HCT116 (cell line): ENCODE data around the gene TBC1D22B. TPM values are rescaled to one million over a fixed set of nuclear protein-coding genes. Genes with fewer than 3 reads are reported as not detected.

Experiments used
- ATAC-seq: fragments of 200-7000 bp; cut with Tn5 transposase; 2 replicates; pipeline ENCODE4 v1.9.1; 2020; ENCODE audit warnings: mild to moderate bottlenecking, moderate library complexity
- BruUV-seq: library from RNA; stranded (reverse); fragments of 400-500 nt; replicated peaks from 2 replicates; lab custom pipeline; 2021; lab: Mats Ljungman, UMichigan
- CTCF ChIA-PET: fragments of 300-600 bp; sonication (Branson Sonifier 250); formaldehyde crosslinking; loops from one replicate; lab custom pipeline; 2021; ENCODE audit warnings: antibody characterized with exemption; lab: Charles Lee
- POLR2A ChIA-PET: fragments of 300-600, 350-600 bp; sonication (Branson Sonifier 250); formaldehyde crosslinking; loops from one replicate; lab custom pipeline; 2021; ENCODE audit warnings: antibody characterized with exemption; lab: Charles Lee
- RAD21 ChIA-PET, 2 experiments: fragments of 300-600 bp; sonication (Branson Sonifier 250); formaldehyde crosslinking; loops; one replicate each; lab custom pipeline; 2023; ENCODE audit warnings: low total read pairs in 2 of 2; ENCODE audit not compliant: uncharacterized antibody in 2 of 2, unreplicated experiment in 2 of 2, low non-redundant PET in 1 of 2; lab: Charles Lee
- DNase-seq: peaks from one replicate; pipeline ENCODE4 v3.0.0-alpha.2; 2010; ENCODE audit warnings: low read depth, low spot score
- H2AFZ ChIP-seq: fragments of 200-600 bp; shearing (Covaris generic), sonication (generic); 2 replicates; pipeline ENCODE4 v1.6.1; 2017; ENCODE audit warnings: low read depth, mixed run types, mixed read lengths, antibody characterized with exemption, low read length; ENCODE audit not compliant: poor library complexity, severe bottlenecking
- H3K27ac ChIP-seq: 2 replicates; pipeline ENCODE4 v1.5.1; 2012; ENCODE audit warnings: low read depth, low read length
- H3K27me3 ChIP-seq: fragments of 200-600 bp; sonication (generic); 2 replicates; pipeline ENCODE4 v1.6.1; 2016; ENCODE audit warnings: mixed run types, low read length, mixed read lengths; ENCODE audit not compliant: insufficient read depth
- H3K36me3 ChIP-seq, 2 experiments: fragments of 200-500 bp in 1 of 2; fragments of 200-600 bp in 1 of 2; sonication (Bioruptor generic) in 1 of 2; sonication (generic) in 1 of 2; 2 replicates each; pipeline versions ENCODE4 v1.5.1 to v1.6.1; 2014 to 2016; ENCODE audit warnings: low read length in 2 of 2, inconsistent platforms in 1 of 2, mixed read lengths in 1 of 2, mixed run types in 1 of 2; ENCODE audit not compliant: insufficient read depth in 2 of 2, control insufficient read depth in 1 of 2
- H3K4me1 ChIP-seq, 2 experiments: fragments of 200-600 bp in 1 of 2; sonication (generic) in 1 of 2; 2 replicates each; pipeline versions ENCODE4 v1.5.1 to v1.6.1; 2012 to 2017; ENCODE audit warnings: low read length in 2 of 2, inconsistent platforms in 1 of 2, mild to moderate bottlenecking in 1 of 2, mixed read lengths in 1 of 2, mixed run types in 1 of 2, moderate library complexity in 1 of 2; ENCODE audit not compliant: insufficient read depth in 2 of 2, control insufficient read depth in 1 of 2
- H3K4me2 ChIP-seq: fragments of 200-600 bp; sonication (generic); 2 replicates; pipeline ENCODE4 v1.6.1; 2017; ENCODE audit warnings: mixed run types, low read length, mixed read lengths
- H3K4me3 ChIP-seq, 2 experiments: fragments of 200-600 bp in 1 of 2; sonication (generic) in 1 of 2; replicated peaks in 1 of 2; 2 replicates each; pipeline ENCODE4 v1.5.1; 2011 to 2016; ENCODE audit warnings: low read length in 2 of 2, control low read depth in 1 of 2, low read depth in 1 of 2, mild to moderate bottlenecking in 1 of 2, mixed read lengths in 1 of 2, mixed run types in 1 of 2
- H3K79me2 ChIP-seq: fragments of 200-600 bp; sonication (generic); 2 replicates; pipeline ENCODE4 v1.6.1; 2017; ENCODE audit warnings: mild to moderate bottlenecking, mixed run types, low read length, moderate library complexity, mixed read lengths; ENCODE audit not compliant: insufficient read depth
- H3K9ac ChIP-seq: fragments of 200-600 bp; sonication (generic); 2 replicates; pipeline ENCODE4 v1.6.1; 2016; ENCODE audit warnings: low read length, mixed read lengths
- H3K9me2 ChIP-seq: fragments of 200-600 bp; sonication (generic), shearing (Covaris generic); 2 replicates; pipeline ENCODE4 v1.6.1; 2017; ENCODE audit warnings: mixed run types, mild to moderate bottlenecking, moderate library complexity; ENCODE audit not compliant: insufficient read depth
- H3K9me3 ChIP-seq, 2 experiments: fragments of 200-500 bp in 1 of 2; fragments of 200-600 bp in 1 of 2; sonication (Bioruptor generic) in 1 of 2; sonication (generic) in 1 of 2; 2 replicates each; pipeline ENCODE4 v1.6.1; 2014 to 2017; ENCODE audit warnings: low read length in 2 of 2, mixed read lengths in 2 of 2, inconsistent platforms in 1 of 2, low read depth in 1 of 2, mild to moderate bottlenecking in 1 of 2, mixed run types in 1 of 2, moderate library complexity in 1 of 2; ENCODE audit not compliant: control insufficient read depth in 1 of 2, insufficient read depth in 1 of 2
- H4K20me1 ChIP-seq: fragments of 200-600 bp; sonication (generic), shearing (Covaris generic); 2 replicates; pipeline ENCODE4 v1.6.1; 2017; ENCODE audit warnings: mixed run types, mild to moderate bottlenecking, moderate library complexity; ENCODE audit not compliant: insufficient read depth
- CBX3 ChIP-seq: IDR thresholded peaks from 2 replicates; pipeline ENCODE4 v1.6.1; 2012; ENCODE audit warnings: low read depth
- EGR1 ChIP-seq: IDR thresholded peaks from 2 replicates; pipeline ENCODE4 v1.6.1; 2012; ENCODE audit warnings: low read depth
- EZH2phosphoT487 ChIP-seq: fragments of 200-600 bp; IDR thresholded peaks from 2 replicates; pipeline ENCODE4 v1.6.1; 2018; ENCODE audit warnings: antibody characterized with exemption, borderline replicate concordance
- POLR2A ChIP-seq: IDR thresholded peaks from 2 replicates; pipeline ENCODE4 v1.7.0; 2011; ENCODE audit warnings: borderline replicate concordance; ENCODE audit not compliant: insufficient read depth, insufficient read length; ENCODE audit errors: extremely low read depth
- POLR2AphosphoS5 ChIP-seq: IDR thresholded peaks from 2 replicates; pipeline ENCODE4 v1.6.1; 2011; ENCODE audit warnings: mild to moderate bottlenecking, low read depth, low read length, moderate library complexity
- RAD21 ChIP-seq: IDR thresholded peaks from 2 replicates; pipeline ENCODE4 v1.6.1; 2012; ENCODE audit warnings: low read depth, mild to moderate bottlenecking
- SP1 ChIP-seq: IDR thresholded peaks from 2 replicates; pipeline ENCODE4 v1.6.1; 2012; ENCODE audit warnings: low read depth
- YY1 ChIP-seq: IDR thresholded peaks from 2 replicates; pipeline ENCODE4 v1.6.1; 2011; ENCODE audit warnings: low read length, low read depth, moderate library complexity, mild to moderate bottlenecking; ENCODE audit not compliant: insufficient replicate concordance; ENCODE audit errors: extremely low read depth
- intact Hi-C: fragments of 100-400 bp; cut with micrococcal nuclease; formaldehyde crosslinking; loops from 2 replicates; pipeline ENCODE4 v1.10.0; 2022
- total RNA-seq: library from RNA; stranded (reverse); gene quantifications from one replicate; pipeline ENCODE4 v1.2.1, GENCODE V29; 2021; ENCODE audit not compliant: unreplicated experiment
- TF ChIP-seq, protein P1 (sequence below), 3 experiments: fragments of 200-600 bp in 1 of 3; sonication (generic) in 1 of 3; IDR thresholded peaks in 2 of 3; conservative IDR thresholded peaks in 1 of 3; 2 replicates each; pipeline ENCODE4 v1.5.1; 2012 to 2017; ENCODE audit warnings: low read depth in 2 of 3, low read length in 2 of 3, antibody characterized with exemption in 1 of 3, borderline replicate concordance in 1 of 3, control low read depth in 1 of 3, mild to moderate bottlenecking in 1 of 3, mixed read lengths in 1 of 3, mixed run types in 1 of 3, moderate library complexity in 1 of 3; ENCODE audit not compliant: insufficient read depth in 1 of 3
- TF ChIP-seq, protein P2 (sequence below): IDR thresholded peaks from 2 replicates; pipeline ENCODE4 v1.6.1; 2011; ENCODE audit warnings: mild to moderate bottlenecking, low read length, moderate library complexity; ENCODE audit not compliant: insufficient replicate concordance; ENCODE audit errors: extremely low read depth
- TF ChIP-seq, protein P3 (sequence below): IDR thresholded peaks from 2 replicates; pipeline ENCODE4 v1.6.1; 2012; ENCODE audit warnings: low read depth

Gene TBC1D22B
- total RNA-seq, 1 experiment from 2014 or later = 9.1 TPM

DNA sequence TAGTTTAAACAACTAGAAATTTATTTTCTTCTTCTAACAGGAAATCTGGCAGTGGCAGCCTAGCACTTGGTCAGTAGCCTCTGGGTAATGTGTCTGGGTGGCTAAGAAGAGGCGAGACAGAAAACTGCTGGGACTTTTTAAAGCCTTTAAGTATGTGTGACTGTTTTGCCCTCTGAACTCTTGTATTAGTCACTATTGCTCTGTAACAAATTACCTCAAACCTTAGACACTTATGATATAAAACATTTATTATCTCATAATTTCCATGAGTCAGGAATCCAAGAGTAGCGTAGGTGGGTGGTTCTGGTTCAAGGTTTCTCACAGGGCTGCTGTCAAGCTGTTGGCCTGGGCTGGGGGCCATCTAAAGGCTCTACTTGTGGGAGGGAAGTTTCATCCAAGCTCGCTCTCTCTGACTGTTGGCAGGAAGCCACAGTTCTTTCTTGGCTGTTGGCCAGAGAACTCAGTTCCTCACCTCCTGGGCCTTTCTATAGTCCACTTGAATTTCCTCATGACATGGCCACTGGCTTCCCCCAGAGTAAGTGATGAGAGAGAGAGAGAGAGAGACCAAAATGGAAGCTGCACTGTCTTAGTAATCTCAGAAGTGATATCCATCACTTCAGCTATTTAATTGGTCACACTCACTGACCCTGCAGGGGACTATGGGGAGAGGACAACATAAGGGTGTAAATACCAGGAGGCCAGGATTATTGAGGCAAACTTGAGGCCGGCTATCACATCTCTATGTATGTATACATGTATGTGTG lies 17.4 kb upstream of the TBC1D22B start (continued):
- TF ChIP-seq, protein P1, sequence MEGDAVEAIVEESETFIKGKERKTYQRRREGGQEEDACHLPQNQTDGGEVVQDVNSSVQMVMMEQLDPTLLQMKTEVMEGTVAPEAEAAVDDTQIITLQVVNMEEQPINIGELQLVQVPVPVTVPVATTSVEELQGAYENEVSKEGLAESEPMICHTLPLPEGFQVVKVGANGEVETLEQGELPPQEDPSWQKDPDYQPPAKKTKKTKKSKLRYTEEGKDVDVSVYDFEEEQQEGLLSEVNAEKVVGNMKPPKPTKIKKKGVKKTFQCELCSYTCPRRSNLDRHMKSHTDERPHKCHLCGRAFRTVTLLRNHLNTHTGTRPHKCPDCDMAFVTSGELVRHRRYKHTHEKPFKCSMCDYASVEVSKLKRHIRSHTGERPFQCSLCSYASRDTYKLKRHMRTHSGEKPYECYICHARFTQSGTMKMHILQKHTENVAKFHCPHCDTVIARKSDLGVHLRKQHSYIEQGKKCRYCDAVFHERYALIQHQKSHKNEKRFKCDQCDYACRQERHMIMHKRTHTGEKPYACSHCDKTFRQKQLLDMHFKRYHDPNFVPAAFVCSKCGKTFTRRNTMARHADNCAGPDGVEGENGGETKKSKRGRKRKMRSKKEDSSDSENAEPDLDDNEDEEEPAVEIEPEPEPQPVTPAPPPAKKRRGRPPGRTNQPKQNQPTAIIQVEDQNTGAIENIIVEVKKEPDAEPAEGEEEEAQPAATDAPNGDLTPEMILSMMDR (IDR thresholded peaks at IDR 0.05 in 2 of 3, conservative IDR thresholded peaks at IDR 0.05 in 1 of 3; ENCODE audit: borderline replicate concordance in 1 of 3, insufficient read depth in 1 of 3, low read depth in 2 of 3, low read length in 2 of 3) = no peak
- TF ChIP-seq CBX3 = peak; percentile 75

DNA sequence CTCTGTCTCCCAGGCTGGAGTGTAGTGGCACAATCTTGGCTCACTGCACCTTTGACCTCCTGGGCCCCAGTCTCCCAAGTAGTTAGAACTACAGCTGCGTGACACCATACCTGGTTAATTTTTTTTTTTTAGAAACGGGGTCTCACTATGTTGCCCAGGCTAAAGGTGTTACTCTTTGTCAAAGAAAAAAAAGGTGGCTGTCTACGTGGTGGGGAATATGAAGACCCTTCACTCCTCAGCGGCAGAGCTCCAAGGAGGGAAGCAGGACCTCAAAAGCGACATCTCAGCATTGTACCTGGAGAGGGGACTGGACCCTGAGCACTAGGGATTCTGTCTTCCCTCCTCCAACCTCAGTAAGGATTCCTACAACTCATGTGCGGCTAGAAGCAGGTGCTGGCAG lies 16.4 kb upstream of the TBC1D22B start:
- CTCF ChIA-PET = no interaction called here
- TF ChIP-seq EZH2phosphoT487 (no peak), SP1 (no peak), CBX3 (no peak), POLR2AphosphoS5 (no peak), POLR2A (no peak), YY1 (no peak), RAD21 (no peak), EGR1 (no peak)
- TF ChIP-seq, protein P2, sequence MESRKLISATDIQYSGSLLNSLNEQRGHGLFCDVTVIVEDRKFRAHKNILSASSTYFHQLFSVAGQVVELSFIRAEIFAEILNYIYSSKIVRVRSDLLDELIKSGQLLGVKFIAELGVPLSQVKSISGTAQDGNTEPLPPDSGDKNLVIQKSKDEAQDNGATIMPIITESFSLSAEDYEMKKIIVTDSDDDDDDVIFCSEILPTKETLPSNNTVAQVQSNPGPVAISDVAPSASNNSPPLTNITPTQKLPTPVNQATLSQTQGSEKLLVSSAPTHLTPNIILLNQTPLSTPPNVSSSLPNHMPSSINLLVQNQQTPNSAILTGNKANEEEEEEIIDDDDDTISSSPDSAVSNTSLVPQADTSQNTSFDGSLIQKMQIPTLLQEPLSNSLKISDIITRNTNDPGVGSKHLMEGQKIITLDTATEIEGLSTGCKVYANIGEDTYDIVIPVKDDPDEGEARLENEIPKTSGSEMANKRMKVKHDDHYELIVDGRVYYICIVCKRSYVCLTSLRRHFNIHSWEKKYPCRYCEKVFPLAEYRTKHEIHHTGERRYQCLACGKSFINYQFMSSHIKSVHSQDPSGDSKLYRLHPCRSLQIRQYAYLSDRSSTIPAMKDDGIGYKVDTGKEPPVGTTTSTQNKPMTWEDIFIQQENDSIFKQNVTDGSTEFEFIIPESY = no peak
- TF ChIP-seq, protein P3, sequence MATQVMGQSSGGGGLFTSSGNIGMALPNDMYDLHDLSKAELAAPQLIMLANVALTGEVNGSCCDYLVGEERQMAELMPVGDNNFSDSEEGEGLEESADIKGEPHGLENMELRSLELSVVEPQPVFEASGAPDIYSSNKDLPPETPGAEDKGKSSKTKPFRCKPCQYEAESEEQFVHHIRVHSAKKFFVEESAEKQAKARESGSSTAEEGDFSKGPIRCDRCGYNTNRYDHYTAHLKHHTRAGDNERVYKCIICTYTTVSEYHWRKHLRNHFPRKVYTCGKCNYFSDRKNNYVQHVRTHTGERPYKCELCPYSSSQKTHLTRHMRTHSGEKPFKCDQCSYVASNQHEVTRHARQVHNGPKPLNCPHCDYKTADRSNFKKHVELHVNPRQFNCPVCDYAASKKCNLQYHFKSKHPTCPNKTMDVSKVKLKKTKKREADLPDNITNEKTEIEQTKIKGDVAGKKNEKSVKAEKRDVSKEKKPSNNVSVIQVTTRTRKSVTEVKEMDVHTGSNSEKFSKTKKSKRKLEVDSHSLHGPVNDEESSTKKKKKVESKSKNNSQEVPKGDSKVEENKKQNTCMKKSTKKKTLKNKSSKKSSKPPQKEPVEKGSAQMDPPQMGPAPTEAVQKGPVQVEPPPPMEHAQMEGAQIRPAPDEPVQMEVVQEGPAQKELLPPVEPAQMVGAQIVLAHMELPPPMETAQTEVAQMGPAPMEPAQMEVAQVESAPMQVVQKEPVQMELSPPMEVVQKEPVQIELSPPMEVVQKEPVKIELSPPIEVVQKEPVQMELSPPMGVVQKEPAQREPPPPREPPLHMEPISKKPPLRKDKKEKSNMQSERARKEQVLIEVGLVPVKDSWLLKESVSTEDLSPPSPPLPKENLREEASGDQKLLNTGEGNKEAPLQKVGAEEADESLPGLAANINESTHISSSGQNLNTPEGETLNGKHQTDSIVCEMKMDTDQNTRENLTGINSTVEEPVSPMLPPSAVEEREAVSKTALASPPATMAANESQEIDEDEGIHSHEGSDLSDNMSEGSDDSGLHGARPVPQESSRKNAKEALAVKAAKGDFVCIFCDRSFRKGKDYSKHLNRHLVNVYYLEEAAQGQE = no peak

More for the DNA sequence above, 16.4 kb upstream of the TBC1D22B start:
- ATAC-seq (no peak), DNase-seq (no peak)
- intact Hi-C loops = no loop called here
- no peak overlapping the region for H3K27ac ChIP-seq
- H3K79me2 ChIP-seq = no peaks in the 10 kb centered on the region
- no peaks in the 10 kb centered on the region for H3K36me3 ChIP-seq
- ChIA-PET POLR2A (interaction anchor here (0.7 to 2.1 kb wide), 2 partner anchors 17 to 32 kb away, joined by 3 to 10 read pairs; partner anchors contain the start of genes TBC1D22B and TMEM217), RAD21 (no interaction called here)
- H3K27me3 ChIP-seq = no peaks in the 10 kb centered on the region
- H3K9ac ChIP-seq = no peak overlapping the region
- no peak overlapping the region for H3K4me3 ChIP-seq
- H2AFZ ChIP-seq = no peak overlapping the region
- no peaks in the 10 kb centered on the region for H3K9me3 ChIP-seq
- H3K4me2 ChIP-seq = no peak overlapping the region
- H4K20me1 ChIP-seq = no peaks in the 10 kb centered on the region
- peaks cover 44 to 74% of the 10 kb centered on the region in 2 experiments for H3K4me1 ChIP-seq
- no peaks in the 10 kb centered on the region for H3K9me2 ChIP-seq
- no TSS peak for BruUV-seq
